Measurements from ENCODE around the gene HSFX2. TPM values are rescaled to one million over a fixed set of nuclear protein-coding genes. Genes with fewer than 3 reads are reported as not detected.
"Not testable (repeated sequence)": the region's sequence is repeated elsewhere in the genome, so short reads cannot be mapped to it uniquely, and the experiment has no call there.

HSFX2 gene
- total RNA-seq, 6 experiments from 2014 or later, result not detected

- no peaks in the 10 kb centered on the region for H3K9me3 ChIP-seq
- no peaks in the 10 kb centered on the region for H3K27me3 ChIP-seq
- intact Hi-C loops (cut with DNase I), result no loop called here
- H3K27ac ChIP-seq, result no peak overlapping the region
- H3K4me1 ChIP-seq, result no peaks in the 10 kb centered on the region
- DNase-seq, result no peak
- peak overlapping the region in 1 of 3 donors; percentile 62 for H3K4me3 ChIP-seq
- no peak for TF ChIP-seq POLR2A (IDR thresholded peaks at IDR 0.05)
- TF ChIP-seq, protein P1, sequence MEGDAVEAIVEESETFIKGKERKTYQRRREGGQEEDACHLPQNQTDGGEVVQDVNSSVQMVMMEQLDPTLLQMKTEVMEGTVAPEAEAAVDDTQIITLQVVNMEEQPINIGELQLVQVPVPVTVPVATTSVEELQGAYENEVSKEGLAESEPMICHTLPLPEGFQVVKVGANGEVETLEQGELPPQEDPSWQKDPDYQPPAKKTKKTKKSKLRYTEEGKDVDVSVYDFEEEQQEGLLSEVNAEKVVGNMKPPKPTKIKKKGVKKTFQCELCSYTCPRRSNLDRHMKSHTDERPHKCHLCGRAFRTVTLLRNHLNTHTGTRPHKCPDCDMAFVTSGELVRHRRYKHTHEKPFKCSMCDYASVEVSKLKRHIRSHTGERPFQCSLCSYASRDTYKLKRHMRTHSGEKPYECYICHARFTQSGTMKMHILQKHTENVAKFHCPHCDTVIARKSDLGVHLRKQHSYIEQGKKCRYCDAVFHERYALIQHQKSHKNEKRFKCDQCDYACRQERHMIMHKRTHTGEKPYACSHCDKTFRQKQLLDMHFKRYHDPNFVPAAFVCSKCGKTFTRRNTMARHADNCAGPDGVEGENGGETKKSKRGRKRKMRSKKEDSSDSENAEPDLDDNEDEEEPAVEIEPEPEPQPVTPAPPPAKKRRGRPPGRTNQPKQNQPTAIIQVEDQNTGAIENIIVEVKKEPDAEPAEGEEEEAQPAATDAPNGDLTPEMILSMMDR (IDR thresholded peaks at IDR 0.05), result no peak
- WGBS (ENCODE audit: insufficient coverage, low coverage, low lambda C conversion rate, missing lambda C conversion rate), result 64% methylated on average over 5 of the region's 5 CpGs
- H3K36me3 ChIP-seq, result no peaks in the 10 kb centered on the region
- peak in 1 of 4 donors; percentile 12 for ATAC-seq
Observed at GRCh38 chrX:149629730-149630387, 34.7 kb upstream of the HSFX2 start.

GRCh38 chrX:149628768-149629167 lies 33.7 kb upstream of the HSFX2 start:
- no peaks in the 10 kb centered on the region for H3K9me3 ChIP-seq
- 60% methylated on average over 1 of the region's 2 CpGs for WGBS (ENCODE audit: insufficient coverage, low coverage, low lambda C conversion rate, missing lambda C conversion rate)
- peaks cover 0 to 3% (median 0%) of the 10 kb centered on the region in 4 donors for H3K4me1 ChIP-seq
- no peaks in the 10 kb centered on the region for H3K36me3 ChIP-seq
- H3K27me3 ChIP-seq, result no peaks in the 10 kb centered on the region
- intact Hi-C loops (cut with DNase I), result no loop called here
- no peak overlapping the region for H3K4me3 ChIP-seq
- ATAC-seq, result peak in 2 of 4 donors; percentile 30 to 47
- TF ChIP-seq POLR2A (IDR thresholded peaks at IDR 0.05), result no peak
- TF ChIP-seq, protein P1 (IDR thresholded peaks at IDR 0.05), result no peak
- no peak overlapping the region for H3K27ac ChIP-seq
- DNase-seq, result no peak

GRCh38 chrX:149628280-149628679 lies 33.2 kb upstream of the HSFX2 start:
- DNase-seq (no peak), ATAC-seq (peak in 1 of 4 donors; percentile 36)
- peaks cover 0 to 3% (median 0%) of the 10 kb centered on the region in 4 donors for H3K4me1 ChIP-seq
- intact Hi-C loops (cut with DNase I), result no loop called here
- H3K4me3 ChIP-seq, result no peak overlapping the region
- H3K9me3 ChIP-seq, result no peaks in the 10 kb centered on the region
- TF ChIP-seq, protein P1 (IDR thresholded peaks at IDR 0.05), result no peak
- TF ChIP-seq POLR2A (IDR thresholded peaks at IDR 0.05), result no peak
- 93% methylated on average over 2 of the region's 3 CpGs for WGBS (ENCODE audit: insufficient coverage, low coverage, low lambda C conversion rate, missing lambda C conversion rate)
- H3K36me3 ChIP-seq, result no peaks in the 10 kb centered on the region
- no peaks in the 10 kb centered on the region for H3K27me3 ChIP-seq
- no peak overlapping the region for H3K27ac ChIP-seq

DNA sequence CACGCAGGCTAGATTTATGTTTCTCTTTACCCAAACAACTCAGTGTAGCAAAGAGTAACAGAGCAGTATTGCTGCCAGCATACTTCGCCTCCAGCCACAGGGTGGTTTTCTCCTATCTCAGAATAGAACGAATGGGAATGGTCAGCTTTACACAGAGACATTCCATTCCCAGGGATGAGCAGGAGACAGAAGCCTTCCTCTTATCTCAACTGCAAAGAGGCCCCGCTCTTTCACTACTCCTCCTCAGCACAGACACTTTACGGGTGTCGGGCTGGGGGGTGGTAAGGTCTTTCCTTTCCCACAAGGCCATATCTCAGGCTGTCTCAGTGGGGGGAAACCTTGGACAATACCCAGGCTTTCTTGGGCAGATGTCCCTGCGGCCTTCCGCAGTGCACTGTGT lies 31.7 kb upstream of the HSFX2 start:
- H3K27me3 ChIP-seq; intact Hi-C loops (cut with DNase I); H3K36me3 ChIP-seq; H3K4me1 ChIP-seq; H3K9me3 ChIP-seq; H3K4me3 ChIP-seq; ATAC-seq; H3K27ac ChIP-seq; DNase-seq: not testable (repeated sequence)
- 63% methylated on average over 5 of the region's 8 CpGs for WGBS (ENCODE audit: insufficient coverage, low coverage, low lambda C conversion rate, missing lambda C conversion rate)

DNA sequence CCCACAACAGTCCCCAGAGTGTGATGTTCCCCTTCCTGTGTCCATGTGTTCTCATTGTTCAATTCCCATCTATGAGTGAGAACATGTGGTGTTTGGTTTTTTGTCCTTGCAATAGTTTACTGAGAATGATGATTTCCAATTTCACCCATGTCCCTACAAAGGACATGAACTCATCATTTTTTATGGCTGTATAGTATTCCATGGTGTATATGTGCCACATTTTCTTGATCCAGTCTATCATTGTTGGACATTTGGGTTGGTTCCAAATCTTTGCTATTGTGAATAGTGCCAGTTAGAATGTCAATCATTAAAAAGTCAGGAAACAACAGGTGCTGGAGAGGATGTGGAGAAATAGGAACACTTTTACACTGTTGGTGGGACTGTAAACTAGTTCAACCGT lies 24.5 kb upstream of the HSFX2 start:
- ATAC-seq; H3K36me3 ChIP-seq; H3K4me1 ChIP-seq; DNase-seq; intact Hi-C loops (cut with DNase I); H3K4me3 ChIP-seq; H3K27ac ChIP-seq; H3K9me3 ChIP-seq; H3K27me3 ChIP-seq: not testable (repeated sequence)
- WGBS (ENCODE audit: insufficient coverage, low coverage, low lambda C conversion rate, missing lambda C conversion rate), result 40% methylated on average over 1 of the region's 1 CpG

All from right lobe of liver (tissue), 6 donors.